Duodenal mucosa (tissue), 2 donors: ENCODE data around the gene PCK1.

ENCODE experiments used
- H3K27ac ChIP-seq: one replicate; pipeline ENCODE4 v1.7.0; 2013; ENCODE audit warnings: low read depth, low read length
- H3K27me3 ChIP-seq, 2 donors: one replicate each; pipeline ENCODE4 v1.7.0; 2013; ENCODE audit warnings: low read length in 2 of 2, control low read depth in 1 of 2; ENCODE audit not compliant: insufficient read depth in 2 of 2, control insufficient read depth in 1 of 2
- H3K36me3 ChIP-seq, 2 donors: one replicate each; pipeline ENCODE4 v1.7.0; 2013; ENCODE audit warnings: low read length in 2 of 2, control low read depth in 1 of 2; ENCODE audit not compliant: insufficient read depth in 2 of 2, control insufficient read depth in 1 of 2
- H3K4me1 ChIP-seq, 2 donors: one replicate each; pipeline ENCODE4 v1.7.0; 2013; ENCODE audit warnings: low read length in 2 of 2, control low read depth in 1 of 2; ENCODE audit not compliant: insufficient read depth in 2 of 2, control insufficient read depth in 1 of 2
- H3K4me3 ChIP-seq, 2 donors: one replicate each; pipeline ENCODE4 v1.7.0; 2013; ENCODE audit warnings: low read length in 2 of 2, low read depth in 1 of 2
- H3K9ac ChIP-seq, 2 donors: one replicate each; pipeline ENCODE4 v1.7.0; 2013; ENCODE audit warnings: low read length in 2 of 2, low read depth in 1 of 2
- H3K9me3 ChIP-seq, 2 donors: one replicate each; pipeline ENCODE4 v1.7.0; 2013; ENCODE audit warnings: low read length in 2 of 2, control low read depth in 1 of 2; ENCODE audit not compliant: control insufficient read depth in 1 of 2

PCK1 gene

GRCh38 chr20:57568088-57568896, 7.4 kb downstream of the PCK1 start:
- H3K27me3 ChIP-seq: no peaks in the 10 kb centered on the region
- H3K36me3 ChIP-seq: peaks cover 21 to 25% of the 10 kb centered on the region in 2 donors
- H3K4me1 ChIP-seq: peaks cover 0 to 7% of the 10 kb centered on the region in 2 donors
- no peaks in the 10 kb centered on the region for H3K9me3 ChIP-seq
- no peak overlapping the region for H3K27ac ChIP-seq
- no peak overlapping the region for H3K9ac ChIP-seq
- H3K4me3 ChIP-seq: no peak overlapping the region

GRCh38 chr20:57568960-57569359, 8.1 kb downstream of the PCK1 start:
- H3K4me3 ChIP-seq: no peak overlapping the region
- H3K9me3 ChIP-seq: no peaks in the 10 kb centered on the region
- no peak overlapping the region for H3K9ac ChIP-seq
- no peak overlapping the region for H3K27ac ChIP-seq
- peaks cover 15 to 20% of the 10 kb centered on the region in 2 donors for H3K36me3 ChIP-seq
- peaks cover 7% of the 10 kb centered on the region in 2 donors for H3K4me1 ChIP-seq
- no peaks in the 10 kb centered on the region for H3K27me3 ChIP-seq

- Histone ChIP-seq H3K27me3 (no peaks in the 10 kb centered on the region), H3K4me1 (peaks cover 7% of the 10 kb centered on the region in 2 donors), H3K9me3 (no peaks in the 10 kb centered on the region), H3K36me3 (peaks cover 2 to 7% of the 10 kb centered on the region in 2 donors), H3K4me3 (no peak overlapping the region), H3K9ac (no peak overlapping the region), H3K27ac (no peak overlapping the region)
These were observed 9.4 kb downstream of the PCK1 start for GRCh38 chr20:57570145-57570850.

GRCh38 chr20:57570920-57571319, 10.0 kb downstream of the PCK1 start:
- Histone ChIP-seq H3K9ac (no peak overlapping the region), H3K4me3 (no peak overlapping the region), H3K27ac (no peak overlapping the region), H3K36me3 (peaks cover 0 to under 1% of the 10 kb centered on the region in 2 donors), H3K4me1 (peaks cover 7% of the 10 kb centered on the region in 2 donors), H3K9me3 (no peaks in the 10 kb centered on the region), H3K27me3 (no peaks in the 10 kb centered on the region)

GRCh38 chr20:57571782-57572416, 11.0 kb downstream of the PCK1 start:
- H3K9ac ChIP-seq: no peak overlapping the region

GRCh38 chr20:57573242-57573641, 12.3 kb downstream of the PCK1 start:
- Histone ChIP-seq H3K9me3 (no peaks in the 10 kb centered on the region), H3K36me3 (no peaks in the 10 kb centered on the region), H3K27ac (no peak overlapping the region), H3K9ac (no peak overlapping the region), H3K27me3 (no peaks in the 10 kb centered on the region), H3K4me1 (peaks cover 15 to 21% of the 10 kb centered on the region in 2 donors), H3K4me3 (no peak overlapping the region)

More at GRCh38 chr20:57571782-57572416, 11.0 kb downstream of the PCK1 start:
- Histone ChIP-seq H3K4me1 (peaks cover 7 to 8% of the 10 kb centered on the region in 2 donors), H3K4me3 (no peak overlapping the region), H3K9me3 (no peaks in the 10 kb centered on the region), H3K27ac (no peak overlapping the region), H3K36me3 (no peaks in the 10 kb centered on the region), H3K27me3 (no peaks in the 10 kb centered on the region)

- no peak overlapping the region for H3K4me3 ChIP-seq
- H3K27me3 ChIP-seq: no peaks in the 10 kb centered on the region
- no peak overlapping the region for H3K9ac ChIP-seq
- peaks cover 18 to 24% of the 10 kb centered on the region in 2 donors for H3K4me1 ChIP-seq
- H3K27ac ChIP-seq: no peak overlapping the region
- no peaks in the 10 kb centered on the region for H3K9me3 ChIP-seq
- no peaks in the 10 kb centered on the region for H3K36me3 ChIP-seq
These were observed 13.0 kb downstream of the PCK1 start for GRCh38 chr20:57573894-57574293.

GRCh38 chr20:57574954-57575353, 14.0 kb downstream of the PCK1 start:
- H3K36me3 ChIP-seq: no peaks in the 10 kb centered on the region
- peaks cover 18 to 32% of the 10 kb centered on the region in 2 donors for H3K4me1 ChIP-seq
- H3K27me3 ChIP-seq: no peaks in the 10 kb centered on the region
- H3K27ac ChIP-seq: no peak overlapping the region
- H3K9ac ChIP-seq: no peak overlapping the region
- no peak overlapping the region for H3K4me3 ChIP-seq
- no peaks in the 10 kb centered on the region for H3K9me3 ChIP-seq

- H3K4me1 ChIP-seq: peaks cover 28 to 35% of the 10 kb centered on the region in 2 donors
- no peak overlapping the region for H3K4me3 ChIP-seq
- no peaks in the 10 kb centered on the region for H3K27me3 ChIP-seq
- no peaks in the 10 kb centered on the region for H3K9me3 ChIP-seq
- no peak overlapping the region for H3K9ac ChIP-seq
- H3K27ac ChIP-seq: no peak overlapping the region
- no peaks in the 10 kb centered on the region for H3K36me3 ChIP-seq
These were observed 15.1 kb downstream of the PCK1 start for GRCh38 chr20:57576002-57576401.
